Endothelial cell (in vitro differentiated cells): ENCODE results near the gene USP49. TPM values are rescaled to one million over a fixed set of nuclear protein-coding genes. Genes with fewer than 3 reads are reported as not detected.

Source experiments
- DNase-seq: peaks from one replicate; pipeline ENCODE4 v3.0.0; 2021; ENCODE audit warnings: low spot score
- H3K27ac Mint-ChIP-seq: one replicate; pipeline ENCODE4 v1.8.0; 2021; ENCODE audit warnings: mixed read lengths, inconsistent platforms; ENCODE audit not compliant: unreplicated experiment
- H3K27me3 Mint-ChIP-seq: one replicate; pipeline ENCODE4 v1.8.0; 2021; ENCODE audit warnings: mild to moderate bottlenecking, moderate library complexity, mixed read lengths, inconsistent platforms; ENCODE audit not compliant: unreplicated experiment
- H3K36me3 Mint-ChIP-seq: one replicate; pipeline ENCODE4 v1.8.0; 2021; ENCODE audit warnings: mild to moderate bottlenecking, low read depth, mixed read lengths, inconsistent platforms; ENCODE audit not compliant: unreplicated experiment
- H3K4me1 Mint-ChIP-seq: one replicate; pipeline ENCODE4 v1.8.0; 2021; ENCODE audit warnings: mild to moderate bottlenecking, mixed read lengths, inconsistent platforms; ENCODE audit not compliant: unreplicated experiment
- H3K4me3 Mint-ChIP-seq: one replicate; pipeline ENCODE4 v1.8.0; 2021; ENCODE audit warnings: mild to moderate bottlenecking, mixed read lengths, inconsistent platforms; ENCODE audit not compliant: unreplicated experiment
- H3K9me3 Mint-ChIP-seq: one replicate; pipeline ENCODE4 v1.8.0; 2021; ENCODE audit warnings: mixed read lengths, inconsistent platforms; ENCODE audit not compliant: unreplicated experiment
- total RNA-seq: library from RNA; stranded (reverse); fragmentation: NEBNext Ultra II Directional; extraction: Animal tissue kit (Norgen Biotek cat#: 25700); gene quantifications from one replicate; pipeline ENCODE4 v1.2.1, GENCODE V29; 2021; ENCODE audit not compliant: unreplicated experiment
- TF ChIP-seq, protein P1 (sequence below): fragments of 200-600 bp; sonication (generic); IDR thresholded peaks from one replicate; pipeline ENCODE4 v1.5.0; 2021; ENCODE audit warnings: antibody characterized with exemption; ENCODE audit not compliant: unreplicated experiment

Gene USP49
- total RNA-seq, 1 donor from 2014 or later: 7.1 TPM

DNA sequence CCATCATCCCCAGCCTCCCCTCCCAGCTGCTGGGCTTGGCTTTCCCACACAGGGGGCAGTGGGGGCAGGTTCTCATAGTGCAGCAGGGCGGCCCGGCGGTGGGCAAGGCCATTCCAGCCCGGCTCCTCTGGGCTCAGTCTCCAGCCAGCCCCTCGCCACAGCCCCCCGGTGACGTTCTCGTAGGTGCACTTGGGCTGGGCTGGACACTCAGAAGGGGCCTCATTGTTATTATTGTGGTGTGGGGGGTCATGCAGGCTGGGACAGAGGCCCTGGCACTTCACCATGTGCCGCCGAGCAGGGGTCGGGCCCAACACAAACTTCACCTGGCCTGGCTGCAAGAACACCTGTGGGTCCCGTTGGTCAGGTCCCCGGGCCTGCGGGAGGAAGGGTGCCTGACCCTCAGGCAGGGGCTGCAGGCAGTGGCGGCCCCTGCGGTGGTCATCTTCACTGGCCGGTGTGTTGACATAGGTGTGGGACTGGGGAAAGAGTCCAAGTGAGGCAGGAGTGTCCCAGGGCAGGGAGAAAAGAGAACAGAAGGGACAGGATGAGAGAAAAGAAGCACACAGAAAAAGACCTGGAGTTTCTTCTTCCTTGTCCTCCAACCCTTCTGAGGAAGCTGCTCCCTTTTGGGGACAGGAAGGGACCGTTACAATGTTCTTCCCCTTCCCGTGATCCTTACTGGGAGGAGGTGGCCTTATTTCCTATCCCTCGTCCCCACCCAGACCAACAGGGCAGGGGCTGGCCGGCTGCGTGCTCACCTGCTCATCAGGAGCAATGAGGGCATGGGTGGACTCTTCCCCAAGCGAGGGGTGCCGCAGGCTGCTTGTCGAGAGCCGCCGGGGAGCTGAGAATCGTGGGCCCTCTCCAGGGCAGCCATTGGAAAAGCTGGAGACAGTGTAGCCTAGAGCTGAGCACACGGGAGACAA, 123.9 kb downstream of the USP49 start:
- Mint-ChIP-seq H3K27ac (peak overlapping the region; percentile 22), H3K36me3 (peaks cover 31% of the 10 kb centered on the region), H3K27me3 (no peaks in the 10 kb centered on the region), H3K4me1 (peaks cover 33% of the 10 kb centered on the region), H3K9me3 (no peaks in the 10 kb centered on the region), H3K4me3 (no peak overlapping the region)
- no peak for DNase-seq
- TF ChIP-seq, protein P1, sequence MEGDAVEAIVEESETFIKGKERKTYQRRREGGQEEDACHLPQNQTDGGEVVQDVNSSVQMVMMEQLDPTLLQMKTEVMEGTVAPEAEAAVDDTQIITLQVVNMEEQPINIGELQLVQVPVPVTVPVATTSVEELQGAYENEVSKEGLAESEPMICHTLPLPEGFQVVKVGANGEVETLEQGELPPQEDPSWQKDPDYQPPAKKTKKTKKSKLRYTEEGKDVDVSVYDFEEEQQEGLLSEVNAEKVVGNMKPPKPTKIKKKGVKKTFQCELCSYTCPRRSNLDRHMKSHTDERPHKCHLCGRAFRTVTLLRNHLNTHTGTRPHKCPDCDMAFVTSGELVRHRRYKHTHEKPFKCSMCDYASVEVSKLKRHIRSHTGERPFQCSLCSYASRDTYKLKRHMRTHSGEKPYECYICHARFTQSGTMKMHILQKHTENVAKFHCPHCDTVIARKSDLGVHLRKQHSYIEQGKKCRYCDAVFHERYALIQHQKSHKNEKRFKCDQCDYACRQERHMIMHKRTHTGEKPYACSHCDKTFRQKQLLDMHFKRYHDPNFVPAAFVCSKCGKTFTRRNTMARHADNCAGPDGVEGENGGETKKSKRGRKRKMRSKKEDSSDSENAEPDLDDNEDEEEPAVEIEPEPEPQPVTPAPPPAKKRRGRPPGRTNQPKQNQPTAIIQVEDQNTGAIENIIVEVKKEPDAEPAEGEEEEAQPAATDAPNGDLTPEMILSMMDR: no peak

- Mint-ChIP-seq H3K36me3 (peaks cover 31% of the 10 kb centered on the region), H3K9me3 (no peaks in the 10 kb centered on the region), H3K27ac (peak overlapping the region; percentile 49), H3K4me1 (peaks cover 33% of the 10 kb centered on the region), H3K4me3 (no peak overlapping the region), H3K27me3 (peaks cover 2% of the 10 kb centered on the region)
- no peak for DNase-seq
- TF ChIP-seq, protein P1: no peak
Observed at GRCh38 chr6:41770381-41771057, 124.7 kb downstream of the USP49 start.

DNA sequence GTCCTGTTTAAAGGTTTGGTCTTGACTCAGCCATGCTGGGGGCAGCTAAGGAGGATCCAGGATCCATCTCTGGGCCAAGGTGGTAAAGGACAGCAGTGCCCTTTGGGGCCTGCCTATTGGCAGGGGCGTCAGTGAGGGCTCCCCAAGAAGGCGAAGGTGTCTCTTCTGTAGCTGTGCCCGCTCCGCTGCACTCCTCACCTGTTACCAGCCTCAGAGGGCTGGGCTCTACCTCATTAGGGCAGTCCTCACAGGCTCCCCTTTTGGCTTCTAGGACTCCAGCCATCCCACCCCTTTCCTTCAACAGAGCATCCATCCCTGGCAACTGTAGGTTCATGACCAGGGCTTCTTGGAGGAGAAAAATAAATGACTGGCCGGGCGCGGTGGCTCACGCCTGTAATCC, 125.8 kb downstream of the USP49 start:
- no peak overlapping the region for H3K4me3 Mint-ChIP-seq
- DNase-seq: no peak
- H3K36me3 Mint-ChIP-seq: peaks cover 23% of the 10 kb centered on the region
- TF ChIP-seq, protein P1: no peak
- peaks cover 33% of the 10 kb centered on the region for H3K4me1 Mint-ChIP-seq
- H3K27ac Mint-ChIP-seq: peak overlapping the region; percentile 78
- H3K9me3 Mint-ChIP-seq: no peaks in the 10 kb centered on the region
- H3K27me3 Mint-ChIP-seq: peaks cover 3% of the 10 kb centered on the region

DNA sequence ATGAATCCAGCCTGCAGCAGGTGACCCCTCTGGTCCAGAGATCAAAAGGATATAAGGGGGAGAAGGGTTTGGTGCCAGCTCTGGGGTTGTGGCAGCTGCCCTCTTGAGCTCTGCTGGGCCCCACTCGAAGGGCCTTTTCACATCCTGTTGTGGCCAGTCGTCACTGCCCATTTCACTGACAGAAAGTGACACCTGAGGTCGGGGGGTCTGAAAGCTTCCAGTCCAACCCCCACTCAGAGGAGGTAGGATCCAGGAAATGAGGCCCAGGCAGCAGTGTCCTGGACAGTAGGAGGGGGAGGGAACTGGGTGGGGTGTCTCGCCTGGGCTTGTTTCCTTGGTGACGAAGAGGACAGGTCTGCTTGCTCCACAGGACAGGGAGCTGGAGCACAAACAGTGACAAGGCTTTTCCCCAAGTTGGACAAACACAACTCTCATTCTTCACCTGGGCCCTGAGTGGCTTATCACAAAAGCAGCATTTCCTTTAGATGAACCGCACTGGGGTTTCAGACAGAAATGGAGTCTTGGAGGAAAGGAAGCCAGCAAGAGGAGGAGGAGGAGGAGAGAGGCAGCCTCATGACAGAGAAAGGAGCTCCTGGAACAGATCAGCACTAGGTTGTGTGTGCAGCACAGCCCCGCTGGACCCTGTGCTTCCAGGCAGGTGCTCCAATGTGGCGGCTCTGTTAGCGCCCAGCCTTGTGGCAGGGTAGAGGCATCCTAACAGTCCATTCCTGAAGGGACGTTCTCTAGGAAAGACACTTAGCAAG, 126.4 kb downstream of the USP49 start:
- TF ChIP-seq, protein P1: no peak
- Mint-ChIP-seq H3K4me3 (no peak overlapping the region), H3K36me3 (peaks cover 19% of the 10 kb centered on the region), H3K27me3 (peaks cover 3% of the 10 kb centered on the region), H3K27ac (peak overlapping the region; percentile 78), H3K4me1 (peaks cover 33% of the 10 kb centered on the region), H3K9me3 (no peaks in the 10 kb centered on the region)
- DNase-seq: no peak
